Measurements from ENCODE around the gene RBM5.

The RBM5 gene

GRCh38 chr3:50162034-50162883 lies 73.5 kb downstream of the RBM5 start:
- no peak for DNase-seq

- DNase-seq = peak; percentile 53
Measured at GRCh38 chr3:50163572-50164455, 75.1 kb downstream of the RBM5 start.

GRCh38 chr3:50164481-50164880 lies 75.8 kb downstream of the RBM5 start:
- DNase-seq = no peak

- peak; percentile 45 for DNase-seq
Measured at GRCh38 chr3:50164984-50165909, 76.5 kb downstream of the RBM5 start.

GRCh38 chr3:50165910-50166538 lies 77.3 kb downstream of the RBM5 start:
- peak; percentile 37 for DNase-seq

- DNase-seq = peak; percentile 72
Measured at GRCh38 chr3:50166620-50167019, 77.9 kb downstream of the RBM5 start.

GRCh38 chr3:50167069-50167840 lies 78.5 kb downstream of the RBM5 start:
- peak; percentile 35 for DNase-seq

GRCh38 chr3:50167841-50168209 lies 79.1 kb downstream of the RBM5 start:
- no peak for DNase-seq

GRCh38 chr3:50168388-50168787 lies 79.7 kb downstream of the RBM5 start:
- no peak for DNase-seq

Measured in eye (tissue), 1 donor.